GM12892 (cell line): ENCODE data around the gene KRTAP5-7.
"Not testable (repeated sequence)": the region's sequence is repeated elsewhere in the genome, so short reads cannot be mapped to it uniquely, and the experiment has no call there.

ENCODE experiments used
- POLR2A ChIP-seq: IDR thresholded peaks from 2 replicates; pipeline ENCODE4 v1.6.1; 2011; ENCODE audit warnings: low read depth, low read length, control low read depth
- POLR2AphosphoS5 ChIP-seq: IDR thresholded peaks from 2 replicates; pipeline ENCODE4 v1.6.1; 2011; ENCODE audit warnings: low read depth, low read length, control low read depth
- TAF1 ChIP-seq: IDR thresholded peaks from 2 replicates; pipeline ENCODE4 v1.6.1; 2011; ENCODE audit warnings: low read depth, mild to moderate bottlenecking, control low read depth, low read length, borderline replicate concordance

GRCh38 chr11:71571101-71571850 is 44.2 kb downstream of the KRTAP5-7 start:
- not testable (repeated sequence) for TF ChIP-seq POLR2A, POLR2AphosphoS5, TAF1
